RPMI7951 (cell line): Measurements from ENCODE around the gene TMEM121B. TPM values are rescaled to one million over a fixed set of nuclear protein-coding genes. Genes with fewer than 3 reads are reported as not detected.

Experiments
- DNase-seq: peaks from one replicate; pipeline ENCODE4 v3.0.0-alpha.2; 2012; ENCODE audit warnings: low read depth
- total RNA-seq: library from RNA; depleted of rRNA; stranded (reverse); fragments of >200 nt; shearing (Covaris generic); gene quantifications from 2 replicates; pipeline ENCODE4 v1.2.3, GENCODE V29; 2014; rRNA removed

Gene TMEM121B
- total RNA-seq, 1 experiment from 2014 or later: not detected

DNA sequence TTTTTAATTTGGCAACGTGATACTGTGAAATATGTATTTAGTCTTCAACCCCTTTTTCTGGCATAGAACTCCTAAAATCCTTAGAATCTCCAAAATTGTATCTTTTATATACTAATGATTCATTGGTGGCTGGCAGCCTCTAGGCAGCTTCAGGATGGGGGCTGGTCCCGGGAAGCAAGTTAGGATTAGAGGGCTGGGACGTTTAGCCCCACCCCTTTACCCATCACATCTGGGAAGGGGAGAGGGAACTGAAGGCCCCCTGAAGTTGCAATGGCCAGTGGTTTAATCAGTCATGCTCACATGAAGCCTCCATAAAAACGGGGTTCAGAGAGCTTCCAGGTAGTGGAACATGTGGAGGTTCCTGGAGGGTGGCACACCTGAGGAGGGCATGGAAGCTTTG lies 29.3 kb downstream of the TMEM121B start:
- DNase-seq: no peak

DNA sequence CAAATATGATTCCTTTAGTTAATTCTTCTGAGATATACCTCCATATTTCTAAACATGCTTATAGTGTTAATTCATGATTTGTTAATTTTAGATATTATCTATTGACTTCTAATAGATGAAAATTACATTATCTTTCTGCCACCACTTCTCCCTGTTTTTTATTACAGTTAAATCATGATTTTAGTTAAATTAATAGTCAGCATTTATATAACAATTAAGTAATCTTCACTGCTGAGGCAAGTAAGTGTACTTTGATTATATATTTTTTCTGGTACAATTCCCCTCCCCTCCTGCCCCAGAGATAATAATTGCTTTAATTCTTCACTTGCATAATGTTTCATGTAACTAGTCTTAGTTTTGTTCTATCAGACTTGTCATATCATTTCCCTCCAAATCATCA lies 30.6 kb downstream of the TMEM121B start:
- no peak for DNase-seq

DNA sequence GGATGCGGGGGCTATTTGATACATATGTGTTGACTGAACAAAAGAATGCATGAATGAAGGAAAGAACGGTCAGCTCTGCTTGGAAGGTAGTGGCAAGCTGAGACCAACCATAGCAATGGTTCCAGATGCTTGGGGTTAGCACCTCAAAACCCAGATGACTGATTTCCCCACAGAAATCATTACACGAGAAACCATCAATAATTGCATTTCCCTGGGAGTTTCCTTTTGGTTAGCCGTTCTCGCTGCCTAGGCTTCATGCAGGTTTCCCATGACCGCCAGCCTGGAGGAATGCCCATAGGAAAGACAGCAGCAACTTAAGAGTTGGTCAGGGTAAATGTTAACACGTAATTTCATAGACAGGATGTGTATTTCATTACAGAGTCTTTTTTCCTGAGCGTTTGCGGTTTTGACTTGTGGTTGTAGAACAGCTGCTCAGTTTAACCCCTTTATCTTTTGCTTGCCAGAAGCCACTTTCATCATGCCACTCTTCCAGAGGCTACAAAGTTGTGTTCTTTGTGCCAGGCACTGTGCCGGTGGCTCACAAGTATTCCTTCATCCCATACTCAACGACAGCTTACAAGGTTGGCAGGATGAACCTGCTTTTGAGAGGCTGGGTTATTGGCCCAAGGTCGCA lies 33.5 kb downstream of the TMEM121B start:
- DNase-seq: peak; percentile 94

DNA sequence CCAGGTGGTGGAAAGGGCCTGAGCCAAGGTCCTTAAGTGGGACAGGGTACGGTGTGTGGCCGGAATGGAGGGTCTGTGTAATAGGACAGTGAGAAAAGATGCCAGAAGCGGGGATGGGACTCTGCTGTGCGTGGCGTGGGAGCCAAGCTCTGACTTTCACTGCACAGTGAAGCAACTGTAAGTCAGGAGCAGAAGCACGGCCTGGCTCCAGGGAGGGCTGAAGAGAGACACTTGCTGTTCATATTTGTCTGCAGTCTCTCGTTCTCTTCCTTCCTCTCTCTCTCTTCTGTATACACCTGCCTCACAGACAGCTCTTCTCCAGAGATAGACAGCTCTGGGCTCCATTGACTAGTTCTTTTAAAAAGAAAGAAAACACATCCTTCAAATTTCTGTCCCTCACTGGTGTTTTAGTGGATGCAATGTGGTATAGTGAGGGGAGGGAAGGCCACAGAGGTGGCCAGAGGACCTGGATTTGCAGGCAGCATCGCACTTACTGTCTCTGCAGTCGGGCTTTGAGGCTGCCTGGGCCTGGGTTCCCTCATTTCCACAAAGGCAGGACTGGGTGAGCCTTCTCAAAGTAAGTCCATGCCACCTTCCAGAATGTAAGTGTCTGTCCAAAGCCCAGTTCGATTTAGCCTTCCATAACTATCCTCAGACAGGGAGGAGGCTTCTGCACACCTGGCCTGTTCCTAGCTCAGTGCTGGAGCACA lies 34.2 kb downstream of the TMEM121B start:
- no peak for DNase-seq

DNA sequence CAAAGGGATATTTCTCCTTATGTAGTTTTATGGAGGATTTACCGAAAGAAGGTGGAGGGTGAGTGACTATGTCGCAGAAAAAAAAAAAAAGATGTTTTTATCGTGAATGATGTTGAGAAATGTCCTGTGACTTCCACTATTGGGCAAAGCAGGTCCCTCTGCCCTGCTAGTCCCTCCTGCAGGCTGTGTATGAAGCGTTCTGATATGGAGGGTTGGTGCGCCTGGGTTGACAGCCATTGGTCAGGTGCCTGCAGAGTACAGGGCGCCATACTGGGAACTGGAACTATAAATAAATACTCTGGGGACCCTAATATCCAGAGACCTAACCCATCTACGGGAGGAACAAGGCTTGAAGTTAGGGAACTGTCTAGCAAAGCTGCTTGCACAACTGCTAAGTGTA lies 34.9 kb downstream of the TMEM121B start:
- no peak for DNase-seq

DNA sequence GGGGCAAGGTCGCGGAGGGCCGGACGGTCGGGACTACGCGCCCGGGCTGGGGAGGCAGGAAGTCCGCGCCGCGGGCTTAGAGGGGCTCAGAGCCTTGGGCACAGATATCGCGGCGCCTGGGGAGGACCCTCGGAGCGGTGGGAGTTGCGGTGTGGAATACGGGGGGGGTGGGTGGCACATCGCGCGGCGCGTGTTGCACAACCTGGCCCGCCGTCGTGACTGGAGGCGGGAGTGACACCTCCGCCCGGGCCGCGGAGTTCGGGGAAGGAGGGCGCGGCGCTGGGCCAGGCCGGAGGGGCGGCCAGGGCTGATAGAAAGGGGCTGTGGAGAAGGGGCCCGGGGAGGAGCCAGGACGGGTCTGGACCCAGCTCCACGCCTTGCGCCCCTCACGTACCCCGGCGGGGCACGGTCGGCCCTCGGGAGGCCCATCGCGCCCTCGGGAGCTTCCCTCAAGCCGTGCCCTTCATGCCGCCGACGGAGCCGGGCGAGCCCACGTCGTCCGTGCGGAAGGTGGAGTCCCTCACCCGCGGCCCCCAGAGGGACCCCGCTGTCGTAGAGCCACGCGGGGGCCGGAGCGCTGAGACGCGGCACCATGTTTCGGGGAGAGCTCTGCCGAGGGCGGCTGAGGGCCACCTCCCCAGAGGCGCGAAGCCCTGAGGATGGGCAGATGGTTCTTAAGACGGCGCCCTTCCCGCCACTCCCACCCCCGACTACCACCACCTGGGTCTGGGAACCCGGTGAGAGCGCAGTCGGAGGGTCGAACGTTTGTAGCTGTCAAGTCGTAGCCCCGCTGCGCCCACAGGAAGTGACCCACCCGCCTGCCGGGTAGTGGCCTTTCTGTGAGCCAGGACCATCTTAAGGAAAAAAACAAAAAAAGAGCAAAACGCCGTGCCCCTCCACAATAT lies 35.6 kb downstream of the TMEM121B start:
- no peak for DNase-seq

DNA sequence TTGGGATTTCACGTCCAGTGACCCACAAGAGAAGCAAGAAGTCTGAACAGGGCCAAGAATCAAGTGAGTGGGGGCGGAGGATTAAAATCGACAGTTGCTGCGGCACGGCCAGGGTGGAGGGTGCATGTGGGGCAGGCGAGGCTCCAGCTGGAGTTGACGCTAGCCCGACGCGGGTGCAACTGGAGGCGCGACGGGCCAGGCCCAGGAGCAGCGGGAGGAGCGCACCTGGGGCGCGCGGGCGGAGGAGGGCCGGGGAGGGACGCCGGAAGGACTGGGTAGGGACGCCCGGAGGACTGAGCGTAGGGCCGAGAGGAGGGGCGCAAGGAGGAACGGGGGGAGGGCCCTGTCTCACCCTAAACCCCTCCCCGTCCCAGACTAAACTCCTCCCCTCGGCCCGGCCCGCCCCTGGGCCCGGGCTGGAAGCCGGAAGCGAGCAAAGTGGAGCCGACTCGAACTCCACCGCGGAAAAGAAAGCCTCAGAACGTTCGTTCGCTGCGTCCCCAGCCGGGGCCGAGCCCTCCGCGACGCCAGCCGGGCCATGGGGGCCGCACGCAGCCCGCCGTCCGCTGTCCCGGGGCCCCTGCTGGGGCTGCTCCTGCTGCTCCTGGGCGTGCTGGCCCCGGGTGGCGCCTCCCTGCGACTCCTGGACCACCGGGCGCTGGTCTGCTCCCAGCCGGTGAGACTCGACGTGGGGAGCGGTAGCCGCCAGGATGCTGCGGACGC lies 36.4 kb downstream of the TMEM121B start, which contains the start of gene IL17RA:
TSS of gene IL17RA (plus strand) at position 447 of the 723 bp plus-strand sequence. CDS start at position 539, 92 bp downstream.
- peak; percentile 83 for DNase-seq

DNA sequence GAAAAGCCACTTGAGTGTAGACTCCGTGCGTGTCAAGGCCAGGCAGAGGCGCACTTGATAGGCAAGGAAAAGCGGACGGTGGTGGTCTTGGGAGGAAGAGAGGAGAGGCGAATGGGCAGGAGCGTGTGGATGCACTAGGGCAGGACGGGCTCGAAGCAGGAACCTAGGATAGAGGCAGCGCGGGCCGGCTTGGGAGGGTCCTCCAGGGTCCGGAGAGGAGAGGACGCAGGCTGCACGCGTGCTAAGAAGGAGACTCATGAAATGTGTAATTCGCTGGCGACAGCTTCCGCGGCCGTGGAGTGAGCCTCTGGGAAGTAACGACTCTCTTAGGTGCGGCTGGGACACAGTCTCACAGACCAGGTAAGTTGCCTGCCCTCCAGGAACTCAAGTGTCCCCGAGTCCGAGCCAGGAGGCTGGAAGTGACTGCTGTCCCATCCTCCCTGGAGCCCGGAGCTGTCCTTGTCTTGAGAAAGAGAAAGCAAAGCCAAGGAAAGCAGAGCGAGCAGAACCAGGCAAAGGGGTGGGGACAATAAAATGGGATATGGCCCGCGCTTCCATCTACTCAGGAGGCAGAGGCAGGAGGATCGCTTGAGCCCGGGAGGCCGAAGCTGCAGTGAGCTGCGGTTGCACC lies 37.2 kb downstream of the TMEM121B start:
- no peak for DNase-seq

DNA sequence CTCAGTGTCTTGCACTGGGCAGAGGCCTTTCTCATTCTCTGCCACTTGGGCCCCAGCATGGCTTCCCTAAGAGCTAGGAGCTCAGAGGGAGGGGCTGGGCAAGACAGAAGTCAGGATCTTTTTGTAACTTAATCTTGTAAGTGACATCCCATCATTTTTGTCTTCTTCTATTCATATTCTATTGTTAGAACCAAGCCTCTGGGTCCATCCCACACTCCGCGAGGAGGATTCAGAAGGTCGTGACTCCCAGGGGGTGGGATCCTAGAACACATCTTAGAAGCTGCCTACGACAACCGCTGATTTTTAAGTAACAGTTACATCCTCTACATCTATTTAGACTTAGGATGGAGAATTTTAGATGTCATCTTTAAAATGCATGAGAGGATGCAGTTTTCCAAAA lies 37.9 kb downstream of the TMEM121B start:
- no peak for DNase-seq

DNA sequence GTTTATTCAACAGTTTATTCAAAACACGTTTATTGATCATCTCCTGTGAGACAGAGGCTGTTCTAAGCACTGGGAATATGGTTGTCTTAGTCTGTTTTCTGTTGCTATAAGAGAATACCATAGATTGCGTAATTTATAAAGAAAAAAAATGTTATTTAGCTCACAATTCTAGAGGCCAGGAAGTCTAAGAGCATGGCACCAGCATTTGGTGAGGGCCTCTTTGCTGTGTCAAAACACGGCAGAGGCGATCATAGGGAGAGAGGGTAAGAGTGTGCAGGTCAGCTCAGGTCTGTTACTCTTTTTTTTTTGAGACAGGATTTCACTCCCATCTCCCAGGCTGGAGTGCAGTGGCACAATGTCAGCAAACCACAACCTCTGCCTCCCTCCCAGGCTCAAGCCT lies 41.6 kb downstream of the TMEM121B start:
- DNase-seq: no peak

DNA sequence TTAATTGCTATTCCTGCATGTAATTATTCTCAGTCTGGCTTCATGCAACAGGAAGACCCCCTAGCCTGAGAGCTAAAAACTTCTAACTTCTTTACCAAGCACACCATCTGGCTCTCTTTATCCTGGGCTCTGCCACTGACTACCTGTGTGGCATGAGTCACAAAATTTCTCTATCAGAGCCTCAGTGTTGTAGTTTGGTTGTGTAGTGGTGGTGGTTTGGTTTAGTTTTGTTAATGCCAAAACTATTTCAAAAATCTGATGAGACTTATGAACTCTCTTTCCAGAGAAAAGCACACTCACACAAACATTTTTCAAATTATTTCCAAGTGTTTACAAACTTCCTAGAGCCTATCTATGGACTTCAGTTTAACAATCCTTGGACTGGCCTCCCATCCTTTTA lies 43.9 kb downstream of the TMEM121B start:
- peak; percentile 65 for DNase-seq

DNA sequence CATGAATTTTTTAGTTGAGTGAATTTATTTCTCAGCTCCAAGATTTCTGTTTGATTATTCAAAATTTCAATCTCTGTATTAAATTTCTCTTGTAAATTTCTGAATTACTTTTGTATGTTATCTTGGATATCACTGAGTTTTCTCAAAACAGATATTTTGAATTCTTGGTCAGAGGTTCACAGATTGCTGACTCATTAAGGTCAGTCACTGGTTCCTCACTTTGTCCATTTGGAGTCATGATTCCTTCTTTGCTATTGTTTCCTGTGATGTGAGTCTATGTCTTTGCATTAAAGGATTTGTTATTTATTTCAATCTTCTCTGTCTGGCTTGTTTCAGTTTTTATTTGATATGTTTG lies 46.5 kb downstream of the TMEM121B start:
- no peak for DNase-seq

DNA sequence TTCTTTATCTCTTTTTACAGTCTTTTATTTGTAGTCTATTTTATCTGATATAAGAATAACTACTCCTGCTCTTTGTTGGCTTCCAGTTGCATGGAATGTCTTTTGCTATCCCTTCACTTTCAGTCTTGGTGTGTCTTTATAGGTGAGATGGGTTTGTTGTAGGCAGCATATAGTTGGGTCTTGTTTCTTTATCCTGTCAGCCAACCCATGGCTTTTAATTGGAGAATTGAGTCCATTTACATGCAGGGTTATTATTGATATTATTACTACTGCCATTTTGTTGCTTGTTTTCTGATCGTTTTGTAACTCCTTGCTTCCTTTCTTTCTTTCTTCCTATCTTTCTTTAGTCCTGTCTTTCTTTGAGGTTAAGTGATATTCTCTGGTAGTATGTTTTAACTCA lies 48.3 kb downstream of the TMEM121B start:
- DNase-seq: no peak

Other genes with a start within 250 kb of the TMEM121B start
- not detected in 2 replicates for gene GAB4, start 113.1 kb downstream of the TMEM121B start, total RNA-seq
- gene IL17RA, start 36.4 kb downstream of the TMEM121B start, total RNA-seq: 4.9 TPM in 2 replicates
- gene HDHD5, start 37.9 kb upstream of the TMEM121B start, total RNA-seq: 22.2 and 26.3 TPM in 2 replicates
- gene ADA2, start 98.1 kb upstream of the TMEM121B start, total RNA-seq: 4.6 and 5.2 TPM in 2 replicates
- gene CECR2, start 248.1 kb upstream of the TMEM121B start, total RNA-seq: 0.10 and 0.12 TPM in 2 replicates